ENCODE measurements around the gene PCF11.

- TF ChIP-seq CTCF (IDR thresholded peaks at IDR 0.05), result no peak
- no peak for TF ChIP-seq POLR2A (IDR thresholded peaks at IDR 0.05)
Observed at GRCh38 chr11:83192606-83193245, 35.8 kb downstream of the PCF11 start.

Data from adrenal gland (tissue), 5 donors.